Ectodermal cell (in vitro differentiated cells): ENCODE data around the gene RPL22. TPM values are rescaled to one million over a fixed set of nuclear protein-coding genes. Genes with fewer than 3 reads are reported as not detected.
A peak's percentile ranks its signal among the peaks of the same experiment; 100 is the strongest.

ENCODE experiments used
- H3K27ac ChIP-seq: 2 replicates; pipeline ENCODE4 v1.7.0; 2013; ENCODE audit warnings: mild to moderate bottlenecking, low read depth, low read length; ENCODE audit not compliant: insufficient read depth, poor library complexity, severe bottlenecking
- H3K27me3 ChIP-seq: 2 replicates; pipeline ENCODE4 v1.7.0; 2013; ENCODE audit warnings: mild to moderate bottlenecking, low read length; ENCODE audit not compliant: insufficient read depth, control insufficient read depth, poor library complexity, severe bottlenecking
- H3K36me3 ChIP-seq: one replicate; pipeline ENCODE4 v1.7.0; 2013; ENCODE audit warnings: low read length; ENCODE audit not compliant: control insufficient read depth, insufficient read depth
- H3K4me1 ChIP-seq: one replicate; pipeline ENCODE4 v1.7.0; 2013; ENCODE audit warnings: low read length; ENCODE audit not compliant: control insufficient read depth, insufficient read depth
- H3K4me3 ChIP-seq: 2 replicates; pipeline ENCODE4 v1.7.0; 2013; ENCODE audit warnings: low read depth, low read length, control low read depth; ENCODE audit not compliant: insufficient read depth
- H3K9me3 ChIP-seq: 2 replicates; pipeline ENCODE4 v1.7.0; 2013; ENCODE audit warnings: mild to moderate bottlenecking, low read length, moderate library complexity; ENCODE audit not compliant: control insufficient read depth
- WGBS, 2 experiments: methylation state at CpG; one replicate each; pipeline ENCODE4 v1.1.7; 2013; ENCODE audit warnings: missing lambda C conversion rate in 2 of 2; 5-methylcytosine and 5-hydroxymethylcytosine counted together
- polyA plus RNA-seq, 4 experiments: library from polyadenylated mRNA; stranded (reverse); fragments of 50-300 nt; gene quantifications; one replicate each; pipeline ENCODE4 v1.2.3, GENCODE V29; 2013

The RPL22 gene
- polyA plus RNA-seq (2013, experiment 1 of 4) = 542 TPM
- 587 TPM for polyA plus RNA-seq (2013, experiment 2 of 4)
- 400 TPM for polyA plus RNA-seq (2013, experiment 3 of 4)
- polyA plus RNA-seq (2013, experiment 4 of 4) = 452 TPM

DNA sequence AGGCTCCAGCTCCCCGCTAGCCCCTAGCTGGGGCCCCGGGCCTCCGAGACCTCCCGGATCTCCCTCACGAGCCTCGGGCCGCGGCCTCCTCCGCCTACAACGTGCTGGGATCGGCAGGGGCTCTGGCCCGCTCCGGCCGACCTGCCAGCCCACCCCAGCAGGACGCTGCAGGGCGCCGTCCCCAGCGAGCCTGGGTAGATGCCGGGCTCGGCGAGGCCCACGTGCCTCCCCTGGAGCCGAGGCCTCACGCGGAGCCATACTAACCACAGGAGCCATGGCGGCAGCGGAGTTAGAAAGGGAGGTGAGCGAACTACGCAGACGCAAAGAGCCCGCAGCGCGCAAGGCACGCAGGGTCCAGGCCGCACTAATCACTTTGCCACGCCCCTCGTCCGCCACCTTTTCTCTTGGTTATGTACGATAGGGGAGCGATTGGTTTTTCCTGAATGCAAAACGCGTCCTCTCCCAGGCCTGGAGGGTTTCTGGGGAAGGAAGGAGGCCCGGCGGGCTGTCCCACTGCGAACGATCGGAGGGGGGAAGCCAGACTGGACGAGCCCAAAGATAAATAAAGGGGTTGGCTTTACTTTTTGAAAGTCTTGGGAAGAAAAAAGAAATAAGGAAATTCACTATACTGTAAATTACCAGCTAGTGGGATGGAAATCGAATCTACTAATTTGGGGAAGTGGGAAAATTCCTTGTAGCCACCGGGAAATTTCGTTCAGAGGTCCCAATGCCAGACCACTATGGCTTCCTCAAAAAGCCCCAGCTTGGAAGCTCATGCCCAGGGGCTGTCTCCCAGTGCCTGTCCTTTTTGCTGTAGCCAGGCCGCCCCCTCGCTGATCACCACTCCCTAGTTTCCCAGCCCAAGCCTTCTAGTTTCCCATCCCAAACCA, at the start of gene RPL22:
RPL22 (minus strand) TSS at position 298 of the 890 bp plus-strand sequence; CDS start at position 276, 22 bp downstream.
- H3K36me3 ChIP-seq = peaks cover under 1% of the 10 kb centered on the region
- 1% methylated on average over 53 of the region's 53 CpGs for WGBS, 2 experiments
- no peaks in the 10 kb centered on the region for H3K27me3 ChIP-seq
- H3K9me3 ChIP-seq = no peaks in the 10 kb centered on the region
- H3K27ac ChIP-seq = peak within 1 kb of the TSS; percentile 62
- peaks cover 13% of the 10 kb centered on the region for H3K4me1 ChIP-seq
- H3K4me3 ChIP-seq = peak within 1 kb of the TSS; percentile 80

DNA sequence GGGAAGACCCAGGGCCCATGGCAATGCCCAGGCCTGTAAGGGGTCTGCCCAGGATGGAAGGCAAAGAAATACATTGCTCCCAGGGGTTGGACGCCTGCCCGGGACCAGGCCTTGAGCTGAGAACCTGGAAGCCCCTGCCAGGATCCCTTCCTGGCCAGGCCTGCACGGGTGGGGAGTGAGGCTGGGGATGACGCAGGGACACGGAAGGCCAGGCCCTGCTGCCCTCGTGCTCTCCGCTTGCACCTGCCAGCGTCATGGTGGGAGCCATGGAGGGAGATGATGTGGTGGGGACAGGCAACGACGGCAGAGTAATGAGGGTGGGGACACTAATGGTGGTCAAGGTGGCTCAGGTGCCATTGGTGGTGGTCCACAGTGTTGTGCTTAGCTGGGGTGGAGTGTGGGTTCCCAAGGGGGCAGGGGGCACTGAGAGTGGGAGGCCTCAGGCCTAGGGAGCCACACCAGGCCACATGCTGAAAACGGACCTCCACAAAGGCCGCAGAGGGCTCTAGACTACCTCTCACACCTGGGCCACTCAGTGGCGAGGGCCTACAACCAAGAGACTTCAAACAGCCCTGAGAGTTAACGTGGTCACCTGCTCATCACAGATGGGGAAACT, 48.9 kb upstream of the RPL22 start:
- Histone ChIP-seq H3K4me3 (no peak overlapping the region), H3K4me1 (peaks cover 26% of the 10 kb centered on the region), H3K9me3 (no peaks in the 10 kb centered on the region), H3K36me3 (no peaks in the 10 kb centered on the region), H3K27me3 (peaks cover 61% of the 10 kb centered on the region), H3K27ac (no peak overlapping the region)
- 89 to 91% methylated on average over 14 of the region's 14 CpGs for WGBS, 2 experiments

DNA sequence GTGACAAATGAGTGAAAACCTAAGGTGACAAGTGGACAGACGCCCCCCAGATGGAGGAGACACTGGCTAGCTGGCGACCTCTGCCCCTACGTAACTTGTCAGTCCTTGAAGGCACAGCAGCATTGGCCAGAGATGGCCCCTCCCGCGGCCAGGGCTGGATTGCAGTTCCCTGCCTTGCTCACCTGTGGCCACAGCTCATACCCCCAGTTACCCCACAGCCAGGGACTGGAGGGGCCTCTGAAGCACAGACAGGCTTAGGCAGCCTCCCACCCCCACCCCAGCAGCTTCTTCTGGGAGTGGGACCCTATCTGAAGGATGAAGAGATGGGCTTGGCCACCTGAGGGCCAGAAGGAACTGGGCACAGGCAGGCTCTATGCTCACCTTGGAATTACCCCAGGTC, 48.3 kb upstream of the RPL22 start:
- Histone ChIP-seq H3K4me3 (no peak overlapping the region), H3K9me3 (no peaks in the 10 kb centered on the region), H3K27ac (no peak overlapping the region), H3K27me3 (peaks cover 67% of the 10 kb centered on the region), H3K4me1 (peaks cover 31% of the 10 kb centered on the region), H3K36me3 (no peaks in the 10 kb centered on the region)
- WGBS, 2 experiments = 81 to 88% methylated on average over 5 of the region's 5 CpGs

DNA sequence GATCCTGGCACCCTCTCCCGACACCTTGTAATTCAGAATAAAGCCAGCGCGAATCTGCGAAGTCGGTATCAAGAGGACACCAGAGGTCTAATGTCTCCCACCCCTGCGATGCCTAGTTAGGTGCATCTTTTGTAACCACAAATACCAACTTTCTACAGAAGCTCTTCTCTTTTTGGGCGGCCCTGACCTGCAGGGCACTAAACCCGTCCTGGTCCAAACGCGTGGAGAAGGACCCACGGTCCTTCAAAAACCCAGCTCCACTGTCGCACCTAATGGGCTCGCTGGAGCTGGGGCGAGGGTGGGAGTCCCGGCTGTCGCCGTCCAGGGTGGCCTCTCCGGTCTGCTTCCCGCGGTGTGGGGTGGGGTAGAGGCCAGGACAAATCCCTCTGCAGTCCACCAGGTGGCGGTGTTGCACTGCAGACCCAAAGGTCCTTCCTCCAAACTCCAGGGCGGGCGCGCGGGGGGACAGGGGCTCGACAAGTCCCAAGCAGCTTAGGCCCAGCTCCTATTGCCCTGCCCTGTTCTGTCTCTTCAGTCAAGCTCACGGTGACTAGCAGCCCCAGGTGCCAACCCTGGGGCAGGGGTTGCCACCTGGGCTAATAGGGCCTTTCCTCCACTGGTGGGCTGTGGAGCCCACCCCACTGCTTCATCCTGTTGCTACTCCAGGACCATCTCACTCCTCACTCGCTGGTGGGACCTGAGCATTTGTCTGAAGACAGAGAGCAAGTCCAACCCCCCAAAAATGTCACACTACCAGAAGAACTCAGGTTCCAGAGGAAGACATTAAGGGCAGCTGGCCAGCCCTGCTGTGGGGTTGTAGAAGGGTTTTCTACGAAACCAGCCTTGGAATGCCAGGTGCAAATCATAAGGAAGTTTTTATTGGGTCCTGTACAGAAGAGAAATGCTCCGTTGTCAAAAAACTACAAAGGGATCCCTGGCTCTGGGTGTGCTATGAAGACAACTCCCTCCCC, 47.4 kb upstream of the RPL22 start:
- H3K27me3 ChIP-seq = peaks cover 72% of the 10 kb centered on the region
- WGBS, 2 experiments = 14% methylated on average over 30 of the region's 30 CpGs
- peak overlapping the region; percentile 22 for H3K27ac ChIP-seq
- H3K4me3 ChIP-seq = peak overlapping the region; percentile 61
- peaks cover 31% of the 10 kb centered on the region for H3K4me1 ChIP-seq
- H3K36me3 ChIP-seq = no peaks in the 10 kb centered on the region
- no peaks in the 10 kb centered on the region for H3K9me3 ChIP-seq

DNA sequence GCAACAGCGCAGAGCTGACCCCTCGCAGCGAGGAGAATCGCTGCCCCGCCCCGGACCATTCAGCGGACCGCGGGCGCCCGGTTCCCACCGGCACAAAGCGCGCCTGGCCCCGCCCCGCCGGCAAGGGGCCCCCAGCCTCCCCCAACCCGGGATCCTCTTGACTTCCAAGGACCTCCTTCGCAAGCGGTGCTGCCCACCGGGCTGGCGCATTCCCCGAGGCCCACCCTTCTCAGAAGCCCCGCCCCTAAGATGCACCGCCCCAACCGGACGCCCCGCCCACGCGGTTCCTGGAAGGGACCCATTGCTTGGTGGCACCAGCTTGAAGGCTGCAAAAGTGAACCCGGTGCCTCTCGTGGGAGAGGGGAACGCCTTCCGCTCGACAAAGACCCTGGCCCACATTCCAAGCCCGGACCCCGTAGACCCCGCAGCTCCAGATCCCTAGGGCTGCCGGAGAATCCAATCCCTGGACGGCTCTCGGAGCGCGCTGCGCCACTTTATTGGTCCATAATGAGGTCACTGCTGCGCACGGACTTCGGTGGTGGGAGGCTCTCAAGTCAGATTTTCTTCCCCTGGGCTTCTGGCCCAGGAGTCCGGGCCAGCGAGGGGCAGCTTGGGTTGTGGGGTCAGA, 46.6 kb upstream of the RPL22 start:
- H3K27ac ChIP-seq = peak overlapping the region; percentile 22
- H3K4me3 ChIP-seq = peak overlapping the region; percentile 61
- peaks cover 38% of the 10 kb centered on the region for H3K4me1 ChIP-seq
- 2% methylated on average over 49 of the region's 49 CpGs for WGBS, 2 experiments
- peaks cover 71% of the 10 kb centered on the region for H3K27me3 ChIP-seq
- H3K36me3 ChIP-seq = no peaks in the 10 kb centered on the region
- no peaks in the 10 kb centered on the region for H3K9me3 ChIP-seq

DNA sequence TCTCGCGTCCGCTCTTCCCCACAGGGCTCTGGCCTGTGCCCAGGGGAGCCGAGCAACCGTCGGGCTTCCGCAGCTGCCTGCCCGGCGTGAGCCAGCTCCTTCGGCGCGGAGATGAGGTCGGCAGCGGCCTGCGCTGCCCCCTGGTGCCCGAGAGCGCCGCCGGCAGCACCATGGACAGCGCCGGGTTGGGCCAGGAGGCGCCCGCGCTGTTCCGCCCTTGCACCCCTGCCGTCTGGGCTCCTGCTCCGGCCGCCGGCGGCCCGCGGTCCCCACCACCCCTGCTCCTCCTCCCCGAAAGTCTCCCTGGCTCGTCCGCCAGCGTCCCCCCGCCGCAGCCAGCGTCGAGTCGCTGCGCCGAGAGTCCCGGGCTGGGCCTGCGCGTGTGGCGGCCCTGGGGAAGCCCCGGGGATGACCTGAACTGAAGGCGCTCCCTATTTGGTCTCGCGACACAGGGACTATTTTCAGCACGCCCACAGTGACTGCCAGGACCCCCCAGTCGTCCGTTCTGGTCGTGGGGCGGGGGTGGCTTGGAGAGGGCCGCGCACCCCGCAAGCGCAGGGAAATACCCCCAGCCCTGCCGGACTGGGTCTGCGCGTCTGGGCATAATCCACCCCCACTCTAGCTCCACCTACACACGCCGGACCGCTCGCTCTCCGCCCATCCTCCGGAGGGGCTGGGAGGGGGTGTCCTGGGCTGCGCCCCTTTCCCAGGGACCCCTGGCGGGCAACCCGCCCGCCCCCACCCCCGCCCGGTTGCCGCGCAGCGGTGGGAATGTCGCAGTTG, 45.9 kb upstream of the RPL22 start:
- Histone ChIP-seq H3K9me3 (no peaks in the 10 kb centered on the region), H3K27ac (peak overlapping the region; percentile 73), H3K4me1 (peaks cover 44% of the 10 kb centered on the region), H3K27me3 (peaks cover 71% of the 10 kb centered on the region), H3K4me3 (peak overlapping the region; percentile 61), H3K36me3 (no peaks in the 10 kb centered on the region)
- WGBS, 2 experiments = 0 to 1% methylated on average over 79 of the region's 79 CpGs

DNA sequence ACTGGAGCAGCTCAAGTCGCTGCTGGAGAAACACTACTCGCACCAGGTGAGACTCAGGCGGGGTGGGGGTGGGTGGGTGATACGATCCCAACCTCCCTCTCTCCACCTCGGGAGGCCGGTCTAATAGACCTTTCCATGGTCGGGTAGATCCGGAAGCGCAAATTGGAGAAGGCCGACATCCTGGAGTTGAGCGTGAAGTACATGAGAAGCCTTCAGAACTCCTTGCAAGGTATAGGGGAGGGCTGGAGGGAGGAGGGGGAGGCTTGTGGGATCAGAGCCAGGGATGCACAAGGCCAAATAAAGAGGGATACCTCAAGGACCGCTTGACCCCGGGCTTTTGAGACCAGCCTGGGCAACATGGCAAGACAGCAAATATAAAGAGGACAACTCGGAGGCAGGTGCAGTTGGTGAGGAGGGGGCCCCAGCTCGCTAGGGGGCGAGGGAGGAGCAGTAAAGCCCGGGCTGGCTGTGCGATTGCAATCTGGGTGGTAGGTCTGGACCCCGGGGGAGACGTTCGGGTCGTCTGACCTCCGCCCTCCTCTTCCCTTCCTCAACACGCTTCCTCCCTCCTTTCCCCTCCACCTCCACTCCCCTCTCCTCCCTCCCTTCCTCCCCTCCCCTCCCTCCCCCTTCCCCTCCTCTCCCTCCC, 45.1 kb upstream of the RPL22 start:
- Histone ChIP-seq H3K9me3 (no peaks in the 10 kb centered on the region), H3K36me3 (no peaks in the 10 kb centered on the region), H3K4me3 (peak overlapping the region; percentile 61), H3K27ac (no peak overlapping the region), H3K4me1 (peaks cover 42% of the 10 kb centered on the region), H3K27me3 (peaks cover 71% of the 10 kb centered on the region)
- 0 to 1% methylated on average over 24 of the region's 24 CpGs for WGBS, 2 experiments

DNA sequence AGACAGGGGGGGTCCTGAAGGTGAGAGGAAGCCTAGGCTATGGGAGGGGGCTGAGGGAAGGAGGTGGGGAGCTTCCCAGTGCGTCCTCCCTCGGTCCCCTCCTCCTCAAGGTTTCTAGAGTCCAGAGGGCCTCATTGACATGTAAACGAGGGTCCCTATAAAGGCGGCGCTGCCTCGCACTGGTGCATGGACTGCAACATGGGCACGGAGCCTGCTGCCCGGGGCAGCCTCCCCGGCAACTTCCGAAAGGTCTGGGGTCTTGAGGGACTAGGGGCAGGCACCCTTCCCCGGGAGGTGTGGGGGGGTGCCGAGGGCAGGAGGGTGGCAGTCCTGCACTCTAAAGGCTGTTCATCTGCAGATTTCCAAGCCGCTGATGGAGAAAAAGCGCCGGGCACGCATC, 44.6 kb upstream of the RPL22 start, which contains the start of gene HES3:
HES3 (plus strand) TSS at position 187 of the 400 bp plus-strand sequence; CDS start at position 374, 187 bp downstream.
- Histone ChIP-seq H3K9me3 (no peaks in the 10 kb centered on the region), H3K27me3 (peaks cover 68% of the 10 kb centered on the region), H3K27ac (peak within 1 kb of the TSS; percentile 38), H3K4me3 (peak within 1 kb of the TSS; percentile 61), H3K36me3 (no peaks in the 10 kb centered on the region), H3K4me1 (peaks cover 47% of the 10 kb centered on the region)
- 1% methylated on average over 16 of the region's 16 CpGs for WGBS, 2 experiments
